Measurements from ENCODE around the gene ROR2.
A peak's percentile ranks its signal among the peaks of the same experiment; 100 is the strongest.

Gene ROR2

DNA sequence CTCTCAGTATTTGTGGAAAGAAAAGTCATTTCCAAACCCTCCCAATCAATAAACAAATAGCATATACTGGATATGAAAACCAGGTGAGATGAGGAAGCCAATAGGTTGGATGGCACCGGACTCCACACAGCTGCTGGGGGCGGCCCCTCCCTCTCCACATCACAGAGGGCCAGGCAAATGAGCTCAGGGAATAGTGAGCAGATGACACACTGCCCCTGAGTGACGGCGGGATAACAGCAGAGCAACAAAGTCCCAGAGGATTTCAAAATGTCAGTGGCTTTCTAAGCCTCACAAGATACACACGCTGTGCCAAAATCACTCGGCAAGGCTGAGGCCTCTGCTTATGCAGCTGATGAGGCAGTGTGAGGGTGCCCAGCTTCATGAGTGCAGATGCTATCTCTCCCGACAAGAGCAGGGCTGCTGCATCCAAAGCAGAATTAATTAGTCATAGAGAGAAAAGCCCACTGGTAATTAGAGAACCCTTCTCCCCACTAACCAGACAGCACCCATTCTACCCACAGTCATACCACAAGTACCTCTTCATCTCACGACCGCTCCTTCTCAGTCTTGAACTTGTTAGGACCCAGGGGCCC is 291.4 kb downstream of the ROR2 start:
- H3K4me3 ChIP-seq (ENCODE audit: low read depth, low read length), result no peak overlapping the region
- DNase-seq (ENCODE audit: low read depth), result no peak
- TF ChIP-seq, protein P1, sequence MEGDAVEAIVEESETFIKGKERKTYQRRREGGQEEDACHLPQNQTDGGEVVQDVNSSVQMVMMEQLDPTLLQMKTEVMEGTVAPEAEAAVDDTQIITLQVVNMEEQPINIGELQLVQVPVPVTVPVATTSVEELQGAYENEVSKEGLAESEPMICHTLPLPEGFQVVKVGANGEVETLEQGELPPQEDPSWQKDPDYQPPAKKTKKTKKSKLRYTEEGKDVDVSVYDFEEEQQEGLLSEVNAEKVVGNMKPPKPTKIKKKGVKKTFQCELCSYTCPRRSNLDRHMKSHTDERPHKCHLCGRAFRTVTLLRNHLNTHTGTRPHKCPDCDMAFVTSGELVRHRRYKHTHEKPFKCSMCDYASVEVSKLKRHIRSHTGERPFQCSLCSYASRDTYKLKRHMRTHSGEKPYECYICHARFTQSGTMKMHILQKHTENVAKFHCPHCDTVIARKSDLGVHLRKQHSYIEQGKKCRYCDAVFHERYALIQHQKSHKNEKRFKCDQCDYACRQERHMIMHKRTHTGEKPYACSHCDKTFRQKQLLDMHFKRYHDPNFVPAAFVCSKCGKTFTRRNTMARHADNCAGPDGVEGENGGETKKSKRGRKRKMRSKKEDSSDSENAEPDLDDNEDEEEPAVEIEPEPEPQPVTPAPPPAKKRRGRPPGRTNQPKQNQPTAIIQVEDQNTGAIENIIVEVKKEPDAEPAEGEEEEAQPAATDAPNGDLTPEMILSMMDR (IDR thresholded peaks at IDR 0.05; ENCODE audit: low read depth, low read length, missing control alignments), result no peak

DNA sequence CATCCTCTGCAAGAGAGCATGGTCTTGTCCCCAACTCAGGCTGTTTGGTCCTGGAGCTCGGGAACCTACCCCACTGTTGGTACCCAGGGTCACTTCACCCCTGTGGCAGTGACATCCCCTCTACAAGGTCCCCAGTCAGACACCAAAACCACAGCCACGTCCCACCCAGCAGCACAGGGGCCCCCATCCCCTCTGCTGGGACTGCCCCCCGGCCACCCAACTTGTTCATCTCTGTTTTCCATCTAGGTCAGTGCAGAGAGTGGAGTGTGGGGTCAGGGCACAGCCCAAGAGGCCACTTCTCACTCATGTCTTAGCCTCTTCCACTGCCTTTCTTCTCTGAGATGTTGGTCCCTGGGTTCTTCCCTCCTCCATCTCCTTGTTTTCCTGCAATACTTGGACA is 292.5 kb downstream of the ROR2 start:
- H3K4me3 ChIP-seq (ENCODE audit: low read depth, low read length), result no peak overlapping the region
- TF ChIP-seq, protein P1 (IDR thresholded peaks at IDR 0.05; ENCODE audit: low read depth, low read length, missing control alignments), result no peak
- DNase-seq (ENCODE audit: low read depth), result no peak

GRCh38 chr9:91655658-91656057 is 294.4 kb downstream of the ROR2 start:
- no peak for DNase-seq (ENCODE audit: low read depth)
- H3K4me3 ChIP-seq (ENCODE audit: low read depth, low read length), result no peak overlapping the region
- TF ChIP-seq, protein P1 (IDR thresholded peaks at IDR 0.05; ENCODE audit: low read depth, low read length, missing control alignments), result no peak

- H3K4me3 ChIP-seq (ENCODE audit: low read depth, low read length), result no peak overlapping the region
- TF ChIP-seq, protein P1 (IDR thresholded peaks at IDR 0.05; ENCODE audit: low read depth, low read length, missing control alignments), result no peak
- no peak for DNase-seq (ENCODE audit: low read depth)
These were observed 294.8 kb downstream of the ROR2 start for GRCh38 chr9:91655215-91655614.

- no peak for DNase-seq (ENCODE audit: low read depth)
- H3K4me3 ChIP-seq (ENCODE audit: low read depth, low read length), result no peak overlapping the region
- TF ChIP-seq, protein P1 (IDR thresholded peaks at IDR 0.05; ENCODE audit: low read depth, low read length, missing control alignments), result no peak
These were observed 295.5 kb downstream of the ROR2 start for GRCh38 chr9:91654527-91654926.

DNA sequence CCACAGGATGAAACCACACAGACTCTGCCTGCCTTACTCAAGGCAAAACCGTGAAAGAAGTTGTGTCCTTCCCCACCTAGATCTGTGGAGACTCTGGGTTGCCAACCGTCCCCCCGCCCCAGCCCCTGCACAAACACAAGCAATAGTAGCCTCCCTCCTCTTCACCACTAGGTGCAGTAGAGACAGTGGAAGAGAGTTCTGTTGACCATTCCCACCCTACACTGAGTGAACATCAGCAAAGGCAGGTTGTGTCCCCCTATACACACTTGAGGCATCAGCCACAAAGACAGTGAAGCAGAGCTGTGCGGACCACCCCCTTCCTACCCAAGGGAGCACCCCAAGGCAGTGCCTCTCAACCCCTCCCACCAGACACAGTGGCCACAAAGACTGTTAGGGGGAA is 302.7 kb downstream of the ROR2 start:
- TF ChIP-seq, protein P1 (IDR thresholded peaks at IDR 0.05; ENCODE audit: low read depth, low read length, missing control alignments), result peak; percentile 43
- no peak for DNase-seq (ENCODE audit: low read depth)

DNA sequence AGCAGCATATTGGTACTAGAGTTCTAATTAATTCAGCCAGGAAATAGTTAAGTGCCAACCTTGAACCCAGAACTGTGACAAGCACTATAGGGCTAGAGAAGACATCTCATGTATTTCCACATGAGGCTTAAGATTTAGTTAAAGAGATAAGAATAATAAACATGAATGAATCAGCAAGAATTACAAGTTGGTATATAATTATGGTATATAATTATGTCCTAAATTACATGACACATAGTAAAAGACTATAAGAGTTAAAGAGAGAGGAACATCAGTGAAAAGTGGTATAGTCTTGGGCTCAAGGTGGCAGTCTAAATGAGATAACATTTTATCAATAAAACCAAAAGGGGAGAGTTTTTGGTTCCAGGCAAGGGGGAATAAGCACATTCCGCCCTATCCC is 303.3 kb downstream of the ROR2 start:
- no peak overlapping the region for H3K4me3 ChIP-seq (ENCODE audit: low read depth, low read length)
- no peak for DNase-seq (ENCODE audit: low read depth)
- TF ChIP-seq, protein P1 (IDR thresholded peaks at IDR 0.05; ENCODE audit: low read depth, low read length, missing control alignments), result no peak

More for the DNA sequence above, 302.7 kb downstream of the ROR2 start:
- H3K4me3 ChIP-seq (ENCODE audit: low read depth, low read length), result no peak overlapping the region

Measured in GM12864 (cell line).